Thymus (tissue), 11 donors: ENCODE data around the gene IMMT. TPM values are rescaled to one million over a fixed set of nuclear protein-coding genes. Genes with fewer than 3 reads are reported as not detected.
A peak's percentile ranks its signal among the peaks of the same experiment; 100 is the strongest.

Source experiments
- DNase-seq, 9 donors: peaks; one replicate each; pipeline ENCODE4 v3.0.0-alpha.2; 2013; ENCODE audit warnings: low spot score in 9 of 9, low read depth in 6 of 9, missing footprints in 1 of 9
- H3K27ac ChIP-seq, 2 donors: one replicate each; pipeline ENCODE4 v1.5.1; 2013; ENCODE audit warnings: control low read depth in 1 of 2, low read depth in 1 of 2, low read length in 1 of 2, mild to moderate bottlenecking in 1 of 2, moderate library complexity in 1 of 2
- H3K27me3 ChIP-seq, 2 donors: one replicate each; pipeline ENCODE4 v1.5.1; 2013; ENCODE audit warnings: low read length in 1 of 2; ENCODE audit not compliant: control insufficient read depth in 2 of 2, insufficient read depth in 1 of 2
- H3K36me3 ChIP-seq, 2 donors: one replicate each; pipeline ENCODE4 v1.5.1; 2013; ENCODE audit warnings: low read length in 1 of 2, mild to moderate bottlenecking in 1 of 2, moderate library complexity in 1 of 2; ENCODE audit not compliant: control insufficient read depth in 2 of 2, insufficient read depth in 2 of 2
- H3K4me1 ChIP-seq, 2 donors: one replicate each; pipeline ENCODE4 v1.5.1; 2013; ENCODE audit warnings: low read length in 2 of 2; ENCODE audit not compliant: control insufficient read depth in 2 of 2, insufficient read depth in 2 of 2
- H3K4me3 ChIP-seq, 2 donors: one replicate each; pipeline ENCODE4 v1.5.1; 2013; ENCODE audit warnings: low read length in 2 of 2, control low read depth in 1 of 2, mild to moderate bottlenecking in 1 of 2
- H3K9me3 ChIP-seq, 2 donors: one replicate each; pipeline ENCODE4 v1.5.1; 2013; ENCODE audit warnings: low read length in 1 of 2, mild to moderate bottlenecking in 1 of 2; ENCODE audit not compliant: control insufficient read depth in 2 of 2, insufficient read depth in 1 of 2
- WGBS: extraction: QIAGEN DNeasy Blood & Tissue Kit; methylation state at CpG from one replicate; pipeline ENCODE4 v1.1.7; 2013; 5-methylcytosine and 5-hydroxymethylcytosine counted together
- polyA plus RNA-seq: library from polyadenylated mRNA; stranded (reverse); fragments of 200-250 nt; gene quantifications from one replicate; pipeline ENCODE4 v1.2.3, GENCODE V29; 2013
- total RNA-seq: library from RNA; stranded (reverse); fragments of 120-200 nt; gene quantifications from one replicate; pipeline ENCODE4 v1.2.4, GENCODE V29; 2013
- donor health status: healthy.

The IMMT gene
- total and polyA plus RNA-seq, 2 donors = 45.9 to 71.5 TPM

DNA sequence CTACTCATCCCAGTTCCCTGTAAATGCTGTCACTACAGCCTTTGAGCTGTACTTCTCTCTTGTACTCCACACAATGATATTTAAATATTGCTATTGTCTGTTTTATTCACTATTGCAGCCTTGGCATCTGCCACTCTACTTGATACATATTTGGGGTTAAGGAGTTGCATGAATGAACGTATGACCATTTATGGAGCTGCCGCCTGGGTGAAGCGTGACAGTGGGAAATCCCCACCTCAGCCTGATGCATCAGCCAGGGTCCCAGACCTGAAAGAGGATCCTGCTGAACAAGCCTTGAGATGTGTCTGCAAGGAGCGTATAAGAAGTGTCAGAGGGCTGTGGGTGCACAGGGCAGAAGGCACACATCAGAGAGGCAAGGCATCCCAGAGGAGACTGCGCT is 43.1 kb upstream of the IMMT start:
- Histone ChIP-seq H3K4me1 (peaks cover 0 to 5% of the 10 kb centered on the region in 2 donors), H3K9me3 (no peaks in the 10 kb centered on the region), H3K36me3 (no peaks in the 10 kb centered on the region), H3K4me3 (no peak overlapping the region), H3K27me3 (no peaks in the 10 kb centered on the region), H3K27ac (no peak overlapping the region)
- WGBS = 74% methylated on average over 5 of the region's 5 CpGs
- peak in 5 of 9 donors; percentile 8 to 45 (median 14) for DNase-seq

GRCh38 chr2:86237172-86237571 is 41.9 kb upstream of the IMMT start:
- no peak for DNase-seq
- no peak overlapping the region for H3K4me3 ChIP-seq
- no peaks in the 10 kb centered on the region for H3K27me3 ChIP-seq
- no peaks in the 10 kb centered on the region for H3K36me3 ChIP-seq
- H3K9me3 ChIP-seq = no peaks in the 10 kb centered on the region
- WGBS = 89% methylated on average over 5 of the region's 5 CpGs
- H3K27ac ChIP-seq = no peak overlapping the region
- peaks cover 0 to 5% of the 10 kb centered on the region in 2 donors for H3K4me1 ChIP-seq

DNA sequence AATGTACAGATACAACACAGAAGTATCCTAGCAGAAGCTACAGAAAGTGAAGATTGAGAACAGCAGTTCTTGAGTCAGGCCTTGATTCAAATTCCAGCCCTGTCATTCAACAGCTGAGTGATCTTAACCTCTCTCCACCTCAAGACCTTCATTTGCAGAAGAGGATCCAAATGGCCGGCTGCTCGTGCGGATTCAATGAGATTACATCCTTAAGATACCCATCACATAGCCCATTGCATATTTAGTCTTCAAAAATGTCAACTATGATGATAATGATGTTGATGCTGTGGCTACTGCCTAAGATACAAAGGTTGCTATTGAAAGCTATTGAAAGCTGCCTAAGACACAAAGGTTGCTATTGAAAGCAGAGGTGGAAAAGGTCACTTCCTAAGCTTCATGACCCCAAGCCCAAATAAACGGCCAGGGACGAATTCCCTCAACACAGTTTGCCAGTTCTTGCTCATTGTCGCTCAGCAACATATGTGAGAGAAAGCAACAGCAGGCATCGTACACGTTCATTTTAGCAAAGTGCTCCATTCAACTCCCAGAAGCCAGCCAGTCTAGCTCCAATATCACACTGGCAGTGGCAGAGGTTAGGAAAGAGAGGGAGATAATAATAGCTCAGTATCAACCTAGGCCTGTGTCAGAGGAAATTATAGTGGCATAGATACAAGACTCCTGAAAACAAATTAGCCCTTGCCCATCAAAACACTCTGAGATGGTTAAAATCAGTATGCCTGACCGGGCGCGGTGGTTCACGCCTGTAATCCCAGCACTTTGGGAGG is 40.1 kb upstream of the IMMT start:
- Histone ChIP-seq H3K36me3 (no peaks in the 10 kb centered on the region), H3K27ac (no peak overlapping the region), H3K9me3 (no peaks in the 10 kb centered on the region), H3K4me3 (no peak overlapping the region), H3K27me3 (no peaks in the 10 kb centered on the region), H3K4me1 (peaks cover 0 to 5% of the 10 kb centered on the region in 2 donors)
- no peak for DNase-seq
- 91% methylated on average over 12 of the region's 12 CpGs for WGBS

- 88% methylated on average over 3 of the region's 3 CpGs for WGBS
- Histone ChIP-seq H3K27me3 (no peaks in the 10 kb centered on the region), H3K36me3 (no peaks in the 10 kb centered on the region), H3K4me1 (peaks cover 0 to 5% of the 10 kb centered on the region in 2 donors), H3K9me3 (no peaks in the 10 kb centered on the region), H3K4me3 (no peak overlapping the region), H3K27ac (no peak overlapping the region)
- no peak for DNase-seq
These were observed 39.4 kb upstream of the IMMT start for GRCh38 chr2:86234563-86235131.

- Histone ChIP-seq H3K4me1 (peaks cover 0 to 6% of the 10 kb centered on the region in 2 donors), H3K9me3 (no peaks in the 10 kb centered on the region), H3K4me3 (no peak overlapping the region), H3K36me3 (no peaks in the 10 kb centered on the region), H3K27me3 (no peaks in the 10 kb centered on the region), H3K27ac (no peak overlapping the region)
- WGBS = 86% methylated on average over 4 of the region's 4 CpGs
- no peak for DNase-seq
These were observed 38.2 kb upstream of the IMMT start for GRCh38 chr2:86233436-86233835.

GRCh38 chr2:86232910-86233309 is 37.6 kb upstream of the IMMT start:
- no peak overlapping the region for H3K4me3 ChIP-seq
- H3K4me1 ChIP-seq = peaks cover 0 to 6% of the 10 kb centered on the region in 2 donors
- WGBS = 95% methylated on average over 6 of the region's 6 CpGs
- H3K27ac ChIP-seq = no peak overlapping the region
- no peaks in the 10 kb centered on the region for H3K27me3 ChIP-seq
- DNase-seq = no peak
- H3K36me3 ChIP-seq = no peaks in the 10 kb centered on the region
- no peaks in the 10 kb centered on the region for H3K9me3 ChIP-seq

DNA sequence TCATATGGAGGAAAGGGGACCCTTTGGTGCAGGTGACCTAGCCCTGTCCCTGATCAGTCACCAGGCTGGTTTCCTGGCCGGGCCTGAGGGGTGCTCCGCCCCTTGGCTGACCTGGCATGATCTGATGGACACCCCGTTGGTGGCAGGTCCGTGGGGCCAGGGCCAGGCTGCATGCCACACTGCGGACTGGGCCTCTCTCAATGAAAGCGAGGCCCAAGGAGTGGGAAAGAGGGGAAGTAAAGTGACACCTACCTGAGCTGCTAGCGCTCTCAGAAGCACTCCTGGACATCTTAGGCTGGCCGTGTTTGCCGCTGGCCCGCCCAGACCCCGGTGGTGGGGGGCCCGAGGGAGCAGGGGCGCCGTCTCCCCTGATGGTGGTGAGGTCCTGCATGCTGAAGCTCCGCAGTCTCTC is 37.1 kb upstream of the IMMT start:
- H3K27me3 ChIP-seq = no peaks in the 10 kb centered on the region
- no peaks in the 10 kb centered on the region for H3K9me3 ChIP-seq
- no peak overlapping the region for H3K4me3 ChIP-seq
- WGBS = 95% methylated on average over 15 of the region's 15 CpGs
- DNase-seq = no peak
- peaks cover 0 to 6% of the 10 kb centered on the region in 2 donors for H3K4me1 ChIP-seq
- H3K36me3 ChIP-seq = no peaks in the 10 kb centered on the region
- H3K27ac ChIP-seq = no peak overlapping the region

GRCh38 chr2:86231680-86232372 is 36.6 kb upstream of the IMMT start:
- no peak for DNase-seq
- 98% methylated on average over 13 of the region's 13 CpGs for WGBS
- Histone ChIP-seq H3K36me3 (no peaks in the 10 kb centered on the region), H3K4me1 (peaks cover 0 to 6% of the 10 kb centered on the region in 2 donors), H3K4me3 (no peak overlapping the region), H3K27ac (no peak overlapping the region), H3K9me3 (no peaks in the 10 kb centered on the region), H3K27me3 (no peaks in the 10 kb centered on the region)

DNA sequence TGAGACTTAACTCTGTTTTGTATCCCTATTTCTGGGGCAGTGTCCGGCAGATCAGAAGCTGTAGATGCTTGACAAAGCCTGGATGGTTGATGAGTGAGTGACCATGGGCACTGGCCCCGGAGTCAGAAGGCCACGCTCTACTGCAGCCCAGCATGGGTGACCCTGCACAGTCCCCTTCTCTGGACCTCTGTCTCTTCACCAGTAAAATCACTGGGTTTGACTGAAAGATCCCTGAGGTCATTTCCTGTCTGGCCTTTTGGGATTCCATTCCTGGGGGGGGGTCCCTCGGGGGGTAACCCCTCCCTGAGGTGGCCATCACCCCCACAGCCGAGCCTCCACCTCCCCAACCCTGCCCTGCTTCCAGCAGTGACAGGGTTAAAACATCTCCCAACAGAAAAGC is 35.7 kb upstream of the IMMT start:
- WGBS = 89% methylated on average over 5 of the region's 5 CpGs
- no peaks in the 10 kb centered on the region for H3K9me3 ChIP-seq
- no peaks in the 10 kb centered on the region for H3K27me3 ChIP-seq
- no peak overlapping the region for H3K4me3 ChIP-seq
- H3K27ac ChIP-seq = no peak overlapping the region
- H3K36me3 ChIP-seq = no peaks in the 10 kb centered on the region
- DNase-seq = no peak
- H3K4me1 ChIP-seq = peaks cover 0 to 6% of the 10 kb centered on the region in 2 donors
